ENCODE data around the gene GFOD1. TPM values are rescaled to one million over a fixed set of nuclear protein-coding genes. Genes with fewer than 3 reads are reported as not detected.

GFOD1 gene
- total RNA-seq: 33.8 and 41.4 TPM in 2 replicates

GRCh38 chr6:13487122-13488014 is at the start of gene GFOD1:
Gene GFOD1 (minus strand): TSS chr6:13487600. CDS start chr6:13486890, 710 bp downstream.

DNA sequence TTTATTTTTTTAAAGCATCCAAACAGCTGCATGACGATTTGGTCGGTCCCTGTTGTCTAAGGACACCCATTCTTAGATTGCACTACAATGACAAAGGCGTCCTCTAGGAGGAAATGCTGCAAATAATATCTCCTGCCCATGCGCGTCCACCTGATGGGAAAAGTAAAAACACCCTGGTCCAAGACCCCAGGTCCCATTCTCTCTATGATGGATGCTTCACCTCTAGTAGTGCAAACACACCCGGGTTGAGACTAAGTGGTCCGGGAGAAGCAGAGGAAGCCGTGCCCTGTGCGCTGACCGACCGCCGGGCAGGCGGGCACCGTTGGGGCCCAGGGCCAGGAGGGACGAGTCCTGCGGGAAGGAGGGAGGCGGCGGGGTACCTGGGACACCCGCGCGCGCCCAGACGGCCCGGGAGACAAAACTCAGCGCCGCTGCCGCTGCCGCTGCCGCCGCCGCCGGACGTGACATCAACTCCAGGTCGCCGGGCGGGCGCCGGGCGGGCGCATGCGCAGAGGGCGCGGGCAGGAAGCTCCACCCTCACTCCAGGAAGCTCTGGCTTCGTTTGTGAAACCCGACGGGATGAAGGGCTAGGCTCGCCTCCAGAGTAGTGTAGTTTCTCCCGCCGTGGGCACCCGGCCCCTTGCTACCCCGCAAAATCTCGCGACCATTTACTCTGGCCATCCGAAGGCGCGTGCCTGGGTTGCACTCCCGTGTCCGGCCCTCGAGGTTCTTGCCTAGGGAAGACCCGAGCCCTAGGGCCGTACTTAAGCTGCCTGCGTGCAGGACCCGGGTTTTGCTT is 159.1 kb downstream of the GFOD1 start, which contains the start of gene TBC1D7:
Gene TBC1D7, minus strand, starts transcription at position 462 of the 799 bp plus-strand sequence. CDS start 1,639 bp downstream, outside the sequence.

Other genes with a start within 250 kb of the GFOD1 start
- gene TBC1D7, start 159.1 kb downstream of the GFOD1 start, total RNA-seq: 34.9 and 44.8 TPM in 2 replicates
- gene SIRT5, start 87.0 kb upstream of the GFOD1 start, total RNA-seq: 13.7 and 17.5 TPM in 2 replicates
- 66.4 and 94.7 TPM in 2 replicates for gene NOL7, start 127.7 kb upstream of the GFOD1 start, total RNA-seq
- 43.7 and 78.4 TPM in 2 replicates for gene RANBP9, start 224.2 kb upstream of the GFOD1 start, total RNA-seq